HG03108 (cell line): ENCODE results near the gene C19orf33.

Source experiments
- ATAC-seq: cut with Tn5 transposase; IDR thresholded peaks from one replicate; pipeline ENCODE4 v1.9.1; 2021; ENCODE audit warnings: moderate library complexity; ENCODE audit not compliant: unreplicated experiment

Gene C19orf33

GRCh38 chr19:38278751-38279150, 25.3 kb upstream of the C19orf33 start:
- no peak for ATAC-seq

GRCh38 chr19:38280030-38280921, 23.8 kb upstream of the C19orf33 start:
- no peak for ATAC-seq

GRCh38 chr19:38281811-38282566, 22.1 kb upstream of the C19orf33 start:
- no peak for ATAC-seq

- no peak for ATAC-seq
These were observed 20.8 kb upstream of the C19orf33 start for GRCh38 chr19:38283271-38283670.

GRCh38 chr19:38284422-38284821, 19.6 kb upstream of the C19orf33 start:
- no peak for ATAC-seq

- ATAC-seq, result no peak
These were observed 18.5 kb upstream of the C19orf33 start for GRCh38 chr19:38285567-38285966.

GRCh38 chr19:38287604-38288003, 16.4 kb upstream of the C19orf33 start:
- ATAC-seq, result no peak

GRCh38 chr19:38288123-38288855, 15.8 kb upstream of the C19orf33 start:
- ATAC-seq, result no peak

- no peak for ATAC-seq
These were observed 14.1 kb upstream of the C19orf33 start for GRCh38 chr19:38289955-38290354.

GRCh38 chr19:38290631-38291147, 13.4 kb upstream of the C19orf33 start:
- ATAC-seq, result no peak

- no peak for ATAC-seq
These were observed 12.2 kb upstream of the C19orf33 start for GRCh38 chr19:38291855-38292254.

- ATAC-seq, result no peak
These were observed 10.8 kb upstream of the C19orf33 start for GRCh38 chr19:38293281-38293680.

GRCh38 chr19:38294090-38294489, 10.0 kb upstream of the C19orf33 start:
- no peak for ATAC-seq

GRCh38 chr19:38298821-38299680, 5.0 kb upstream of the C19orf33 start:
- ATAC-seq, result no peak

GRCh38 chr19:38304352-38304865, 358 bp downstream of the C19orf33 start:
- ATAC-seq, result no peak

GRCh38 chr19:38304866-38305429, 897 bp downstream of the C19orf33 start:
- no peak for ATAC-seq

GRCh38 chr19:38306236-38306635, 2.2 kb downstream of the C19orf33 start:
- no peak for ATAC-seq

- no peak for ATAC-seq
These were observed 3.0 kb downstream of the C19orf33 start for GRCh38 chr19:38307076-38307475.

GRCh38 chr19:38307597-38307996, 3.5 kb downstream of the C19orf33 start:
- no peak for ATAC-seq
